ENCODE measurements around the gene CCNG1.

- TF ChIP-seq, protein P1, sequence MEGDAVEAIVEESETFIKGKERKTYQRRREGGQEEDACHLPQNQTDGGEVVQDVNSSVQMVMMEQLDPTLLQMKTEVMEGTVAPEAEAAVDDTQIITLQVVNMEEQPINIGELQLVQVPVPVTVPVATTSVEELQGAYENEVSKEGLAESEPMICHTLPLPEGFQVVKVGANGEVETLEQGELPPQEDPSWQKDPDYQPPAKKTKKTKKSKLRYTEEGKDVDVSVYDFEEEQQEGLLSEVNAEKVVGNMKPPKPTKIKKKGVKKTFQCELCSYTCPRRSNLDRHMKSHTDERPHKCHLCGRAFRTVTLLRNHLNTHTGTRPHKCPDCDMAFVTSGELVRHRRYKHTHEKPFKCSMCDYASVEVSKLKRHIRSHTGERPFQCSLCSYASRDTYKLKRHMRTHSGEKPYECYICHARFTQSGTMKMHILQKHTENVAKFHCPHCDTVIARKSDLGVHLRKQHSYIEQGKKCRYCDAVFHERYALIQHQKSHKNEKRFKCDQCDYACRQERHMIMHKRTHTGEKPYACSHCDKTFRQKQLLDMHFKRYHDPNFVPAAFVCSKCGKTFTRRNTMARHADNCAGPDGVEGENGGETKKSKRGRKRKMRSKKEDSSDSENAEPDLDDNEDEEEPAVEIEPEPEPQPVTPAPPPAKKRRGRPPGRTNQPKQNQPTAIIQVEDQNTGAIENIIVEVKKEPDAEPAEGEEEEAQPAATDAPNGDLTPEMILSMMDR (IDR thresholded peaks at IDR 0.05) = peak in 1 of 6 experiments; percentile 33
- TF ChIP-seq POLR2A (IDR thresholded peaks at IDR 0.05) = peak in 2 of 4 donors; percentile 66 to 76
These were observed at the start of gene CCNG1 for GRCh38 chr5:163437309-163438182.

Measured in esophagus squamous epithelium (tissue), 4 donors.